ENCODE results near the gene RAB40C.

- no peak for TF ChIP-seq EZH2 (IDR thresholded peaks at IDR 0.05; ENCODE audit: low read length)
- TF ChIP-seq, protein P1, sequence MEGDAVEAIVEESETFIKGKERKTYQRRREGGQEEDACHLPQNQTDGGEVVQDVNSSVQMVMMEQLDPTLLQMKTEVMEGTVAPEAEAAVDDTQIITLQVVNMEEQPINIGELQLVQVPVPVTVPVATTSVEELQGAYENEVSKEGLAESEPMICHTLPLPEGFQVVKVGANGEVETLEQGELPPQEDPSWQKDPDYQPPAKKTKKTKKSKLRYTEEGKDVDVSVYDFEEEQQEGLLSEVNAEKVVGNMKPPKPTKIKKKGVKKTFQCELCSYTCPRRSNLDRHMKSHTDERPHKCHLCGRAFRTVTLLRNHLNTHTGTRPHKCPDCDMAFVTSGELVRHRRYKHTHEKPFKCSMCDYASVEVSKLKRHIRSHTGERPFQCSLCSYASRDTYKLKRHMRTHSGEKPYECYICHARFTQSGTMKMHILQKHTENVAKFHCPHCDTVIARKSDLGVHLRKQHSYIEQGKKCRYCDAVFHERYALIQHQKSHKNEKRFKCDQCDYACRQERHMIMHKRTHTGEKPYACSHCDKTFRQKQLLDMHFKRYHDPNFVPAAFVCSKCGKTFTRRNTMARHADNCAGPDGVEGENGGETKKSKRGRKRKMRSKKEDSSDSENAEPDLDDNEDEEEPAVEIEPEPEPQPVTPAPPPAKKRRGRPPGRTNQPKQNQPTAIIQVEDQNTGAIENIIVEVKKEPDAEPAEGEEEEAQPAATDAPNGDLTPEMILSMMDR (optimal IDR thresholded peaks at IDR 0.05 in 1 of 3, IDR thresholded peaks at IDR 0.05 in 1 of 3, conservative IDR thresholded peaks at IDR 0.05 in 1 of 3; ENCODE audit: extremely low read depth in 1 of 3, insufficient read depth in 2 of 3, low read length in 3 of 3): no peak
Observed at GRCh38 chr16:620700-621525, 31.0 kb downstream of the RAB40C start.

All from keratinocyte (primary cell).